Prostate gland (tissue), 2 donors: ENCODE measurements around the gene LRRC57.

Experiments used
- POLR2A ChIP-seq: fragments of 450-650 bp; IDR thresholded peaks from one replicate; pipeline ENCODE4 v1.6.1; 2016; ENCODE audit warnings: antibody characterized with exemption, mild to moderate bottlenecking
- TF ChIP-seq, protein P1 (sequence below), 4 experiments: fragments of 200-600 bp in 2 of 4; fragments of 450-650 bp in 2 of 4; sonication (generic) in 2 of 4; IDR thresholded peaks; 1 replicate in 3 of 4; 2 replicates in 1 of 4; pipeline ENCODE4 v1.5.1; 2016 to 2019; ENCODE audit warnings: antibody characterized with exemption in 4 of 4, mild to moderate bottlenecking in 2 of 4, moderate library complexity in 2 of 4

DNA sequence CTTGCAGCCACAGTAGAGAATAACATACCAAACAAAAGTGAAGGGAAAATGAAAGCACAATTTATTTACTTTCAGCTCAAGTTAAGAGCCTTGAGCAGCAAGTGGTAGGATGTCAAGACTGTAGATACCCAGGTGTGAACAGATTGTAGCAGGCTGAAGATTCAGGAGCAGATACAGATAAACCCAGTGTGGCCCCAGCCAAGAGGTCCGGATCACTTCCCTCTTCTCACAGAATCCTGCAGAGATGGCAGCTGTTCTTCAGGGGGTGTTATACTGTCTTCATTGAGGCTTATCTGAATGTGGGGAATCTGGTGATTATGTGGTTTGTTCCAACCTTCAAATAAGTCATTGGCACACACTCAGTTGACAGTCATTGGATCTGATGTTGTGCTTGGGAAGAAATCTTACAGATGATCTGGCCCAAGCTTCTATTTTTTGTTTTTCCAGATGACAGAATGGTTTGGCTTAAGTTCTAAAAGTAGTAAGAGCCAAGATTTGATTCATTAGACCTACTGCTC lies 29.0 kb upstream of the LRRC57 start:
- TF ChIP-seq POLR2A, result no peak
- TF ChIP-seq, protein P1, sequence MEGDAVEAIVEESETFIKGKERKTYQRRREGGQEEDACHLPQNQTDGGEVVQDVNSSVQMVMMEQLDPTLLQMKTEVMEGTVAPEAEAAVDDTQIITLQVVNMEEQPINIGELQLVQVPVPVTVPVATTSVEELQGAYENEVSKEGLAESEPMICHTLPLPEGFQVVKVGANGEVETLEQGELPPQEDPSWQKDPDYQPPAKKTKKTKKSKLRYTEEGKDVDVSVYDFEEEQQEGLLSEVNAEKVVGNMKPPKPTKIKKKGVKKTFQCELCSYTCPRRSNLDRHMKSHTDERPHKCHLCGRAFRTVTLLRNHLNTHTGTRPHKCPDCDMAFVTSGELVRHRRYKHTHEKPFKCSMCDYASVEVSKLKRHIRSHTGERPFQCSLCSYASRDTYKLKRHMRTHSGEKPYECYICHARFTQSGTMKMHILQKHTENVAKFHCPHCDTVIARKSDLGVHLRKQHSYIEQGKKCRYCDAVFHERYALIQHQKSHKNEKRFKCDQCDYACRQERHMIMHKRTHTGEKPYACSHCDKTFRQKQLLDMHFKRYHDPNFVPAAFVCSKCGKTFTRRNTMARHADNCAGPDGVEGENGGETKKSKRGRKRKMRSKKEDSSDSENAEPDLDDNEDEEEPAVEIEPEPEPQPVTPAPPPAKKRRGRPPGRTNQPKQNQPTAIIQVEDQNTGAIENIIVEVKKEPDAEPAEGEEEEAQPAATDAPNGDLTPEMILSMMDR (IDR thresholded peaks at IDR 0.05), result no peak
